ENCODE results near the gene MBD3.
"Not testable (repeated sequence)": the region's sequence is repeated elsewhere in the genome, so short reads cannot be mapped to it uniquely, and the experiment has no call there.

Gene MBD3

GRCh38 chr19:1551068-1552040 lies 41.3 kb downstream of the MBD3 start:
- Mint-ChIP-seq H3K27me3 (ENCODE audit: low read depth, poor library complexity) (peaks cover 4% of the 10 kb centered on the region), H3K36me3 (ENCODE audit: low read depth) (peaks cover 5% of the 10 kb centered on the region), H3K9me3 (peaks cover 6% of the 10 kb centered on the region), H3K27ac (no peak overlapping the region), H3K4me3 (no peak overlapping the region), H3K4me1 (peaks cover 4% of the 10 kb centered on the region)
- TF ChIP-seq, protein P1, sequence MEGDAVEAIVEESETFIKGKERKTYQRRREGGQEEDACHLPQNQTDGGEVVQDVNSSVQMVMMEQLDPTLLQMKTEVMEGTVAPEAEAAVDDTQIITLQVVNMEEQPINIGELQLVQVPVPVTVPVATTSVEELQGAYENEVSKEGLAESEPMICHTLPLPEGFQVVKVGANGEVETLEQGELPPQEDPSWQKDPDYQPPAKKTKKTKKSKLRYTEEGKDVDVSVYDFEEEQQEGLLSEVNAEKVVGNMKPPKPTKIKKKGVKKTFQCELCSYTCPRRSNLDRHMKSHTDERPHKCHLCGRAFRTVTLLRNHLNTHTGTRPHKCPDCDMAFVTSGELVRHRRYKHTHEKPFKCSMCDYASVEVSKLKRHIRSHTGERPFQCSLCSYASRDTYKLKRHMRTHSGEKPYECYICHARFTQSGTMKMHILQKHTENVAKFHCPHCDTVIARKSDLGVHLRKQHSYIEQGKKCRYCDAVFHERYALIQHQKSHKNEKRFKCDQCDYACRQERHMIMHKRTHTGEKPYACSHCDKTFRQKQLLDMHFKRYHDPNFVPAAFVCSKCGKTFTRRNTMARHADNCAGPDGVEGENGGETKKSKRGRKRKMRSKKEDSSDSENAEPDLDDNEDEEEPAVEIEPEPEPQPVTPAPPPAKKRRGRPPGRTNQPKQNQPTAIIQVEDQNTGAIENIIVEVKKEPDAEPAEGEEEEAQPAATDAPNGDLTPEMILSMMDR (IDR thresholded peaks at IDR 0.05), result no peak
- DNase-seq, result no peak

GRCh38 chr19:1549332-1549945 lies 43.2 kb downstream of the MBD3 start:
- Mint-ChIP-seq H3K4me3 (no peak overlapping the region), H3K9me3 (peaks cover 6% of the 10 kb centered on the region), H3K36me3 (ENCODE audit: low read depth) (no peaks in the 10 kb centered on the region), H3K27ac (no peak overlapping the region), H3K4me1 (no peaks in the 10 kb centered on the region), H3K27me3 (ENCODE audit: low read depth, poor library complexity) (peaks cover 20% of the 10 kb centered on the region)
- TF ChIP-seq, protein P1 (IDR thresholded peaks at IDR 0.05), result no peak
- DNase-seq, result no peak

GRCh38 chr19:1540365-1540925 lies 52.2 kb downstream of the MBD3 start:
- TF ChIP-seq, protein P1 (IDR thresholded peaks at IDR 0.05), result no peak
- H3K4me1 Mint-ChIP-seq, result peaks cover 16% of the 10 kb centered on the region
- no peak for DNase-seq
- no peaks in the 10 kb centered on the region for H3K36me3 Mint-ChIP-seq (ENCODE audit: low read depth)
- H3K4me3 Mint-ChIP-seq, result peak overlapping the region; percentile 19
- no peaks in the 10 kb centered on the region for H3K9me3 Mint-ChIP-seq
- H3K27me3 Mint-ChIP-seq (ENCODE audit: low read depth, poor library complexity), result peaks cover 59% of the 10 kb centered on the region
- peak overlapping the region; percentile 49 for H3K27ac Mint-ChIP-seq

GRCh38 chr19:1539749-1540148 lies 52.9 kb downstream of the MBD3 start:
- Mint-ChIP-seq H3K27me3 (ENCODE audit: low read depth, poor library complexity) (peaks cover 57% of the 10 kb centered on the region), H3K4me1 (peaks cover 16% of the 10 kb centered on the region)
- H3K36me3 Mint-ChIP-seq (ENCODE audit: low read depth); DNase-seq; H3K4me3 Mint-ChIP-seq; H3K27ac Mint-ChIP-seq; H3K9me3 Mint-ChIP-seq: not testable (repeated sequence)

DNA sequence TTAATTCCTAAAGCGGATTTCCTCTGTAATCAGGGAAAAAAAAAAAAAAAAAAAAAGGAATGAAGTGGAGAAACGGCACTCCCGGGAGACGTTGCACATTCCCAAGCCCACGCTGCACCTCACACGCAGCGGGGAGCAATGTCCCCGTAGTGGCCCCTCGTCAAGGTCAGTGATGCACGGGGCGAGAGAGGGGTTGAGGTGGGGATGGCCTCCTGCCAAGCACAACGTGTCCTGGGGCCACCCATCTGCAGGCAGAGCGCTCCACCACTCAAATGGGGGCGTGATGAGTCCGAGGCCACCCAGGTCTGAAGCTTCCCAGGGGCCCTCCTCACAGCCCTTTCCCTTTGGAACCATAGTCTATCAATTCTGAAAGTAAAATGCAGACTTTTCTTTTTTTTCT lies 53.7 kb downstream of the MBD3 start:
- Mint-ChIP-seq H3K27me3 (ENCODE audit: low read depth, poor library complexity) (peaks cover 54% of the 10 kb centered on the region), H3K27ac (no peak overlapping the region), H3K36me3 (ENCODE audit: low read depth) (no peaks in the 10 kb centered on the region), H3K4me1 (peaks cover 16% of the 10 kb centered on the region), H3K9me3 (no peaks in the 10 kb centered on the region), H3K4me3 (no peak overlapping the region)
- TF ChIP-seq, protein P1 (IDR thresholded peaks at IDR 0.05), result no peak
- no peak for DNase-seq

GRCh38 chr19:1535699-1536098 lies 57.0 kb downstream of the MBD3 start:
- H3K9me3 Mint-ChIP-seq, H3K4me1 Mint-ChIP-seq: not testable (repeated sequence)
- peaks cover 56% of the 10 kb centered on the region for H3K27me3 Mint-ChIP-seq (ENCODE audit: low read depth, poor library complexity)

More at GRCh38 chr19:1535699-1536098, 57.0 kb downstream of the MBD3 start:
- not testable (repeated sequence) for H3K27ac Mint-ChIP-seq; H3K36me3 Mint-ChIP-seq (ENCODE audit: low read depth); H3K4me3 Mint-ChIP-seq; DNase-seq

Data from nephron progenitor cell (in vitro differentiated cells).